HL-60 (cell line): ENCODE data around the gene MARCHF10.

Source experiments
- DNase-seq, 2 experiments: peaks; one replicate each; pipeline ENCODE4 v3.0.0-alpha.2; 2010 to 2020; ENCODE audit warnings: low read depth in 1 of 2, low spot score in 1 of 2
- H3K27ac ChIP-seq: fragments of 250-450 bp; sonication (Bioruptor Pico); replicated peaks from 2 replicates; pipeline ENCODE4 v1.5.1; 2020; ENCODE audit warnings: mild to moderate bottlenecking, moderate library complexity
- H3K27me3 ChIP-seq: fragments of 250-450 bp; sonication (Bioruptor Pico); 2 replicates; pipeline ENCODE4 v1.5.1; 2021; ENCODE audit warnings: mild to moderate bottlenecking, moderate library complexity; ENCODE audit not compliant: insufficient read depth, poor library complexity, severe bottlenecking
- H3K4me3 ChIP-seq: replicated peaks from 2 replicates; pipeline ENCODE4 v1.5.1; 2011; ENCODE audit warnings: mild to moderate bottlenecking, control low read depth, low read length; ENCODE audit not compliant: insufficient read depth
- GABPA ChIP-seq: IDR thresholded peaks from 2 replicates; pipeline ENCODE4 v1.6.1; 2012; ENCODE audit warnings: low read depth
- POLR2AphosphoS5 ChIP-seq: IDR thresholded peaks from 2 replicates; pipeline ENCODE4 v1.6.1; 2012; ENCODE audit warnings: low read depth
- SPI1 ChIP-seq: IDR thresholded peaks from 2 replicates; pipeline ENCODE4 v1.6.1; 2012; ENCODE audit warnings: low read depth, mild to moderate bottlenecking, borderline replicate concordance
- TF ChIP-seq, protein P1 (sequence below): IDR thresholded peaks from 2 replicates; pipeline ENCODE4 v1.6.1; 2012; ENCODE audit warnings: low read depth; ENCODE audit not compliant: insufficient replicate concordance
- TF ChIP-seq, protein P2 (sequence below): IDR thresholded peaks from one replicate; pipeline ENCODE4 v1.5.1; 2011; ENCODE audit warnings: low read length, control low read depth, inconsistent platforms; ENCODE audit not compliant: insufficient read depth

MARCHF10 gene

DNA sequence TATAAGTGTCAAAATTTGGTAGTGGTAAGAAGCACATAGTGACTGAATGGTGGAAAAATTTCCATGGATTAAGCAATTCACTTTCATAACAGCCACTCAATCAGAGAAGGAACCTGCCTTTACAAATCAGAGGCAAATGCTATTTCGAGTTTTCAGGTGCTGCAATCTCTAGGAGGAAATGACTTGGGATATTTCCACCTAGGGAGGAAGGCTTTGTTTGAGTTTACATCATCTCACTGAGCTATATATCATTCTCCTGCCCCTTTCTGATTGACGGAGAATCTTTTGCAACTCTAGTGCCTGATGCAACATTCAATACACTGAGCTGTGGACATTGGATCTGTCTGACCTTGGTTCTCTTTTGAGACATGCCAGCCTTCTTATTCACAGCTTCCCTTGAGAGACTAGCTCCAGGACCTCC lies 26.3 kb downstream of the MARCHF10 start:
- Histone ChIP-seq H3K27me3 (no peaks in the 10 kb centered on the region), H3K4me3 (no peak overlapping the region), H3K27ac (no peak overlapping the region)
- peak; percentile 41 to 48 for DNase-seq
- TF ChIP-seq SPI1 (no peak), GABPA (no peak), POLR2AphosphoS5 (no peak)
- TF ChIP-seq, protein P1, sequence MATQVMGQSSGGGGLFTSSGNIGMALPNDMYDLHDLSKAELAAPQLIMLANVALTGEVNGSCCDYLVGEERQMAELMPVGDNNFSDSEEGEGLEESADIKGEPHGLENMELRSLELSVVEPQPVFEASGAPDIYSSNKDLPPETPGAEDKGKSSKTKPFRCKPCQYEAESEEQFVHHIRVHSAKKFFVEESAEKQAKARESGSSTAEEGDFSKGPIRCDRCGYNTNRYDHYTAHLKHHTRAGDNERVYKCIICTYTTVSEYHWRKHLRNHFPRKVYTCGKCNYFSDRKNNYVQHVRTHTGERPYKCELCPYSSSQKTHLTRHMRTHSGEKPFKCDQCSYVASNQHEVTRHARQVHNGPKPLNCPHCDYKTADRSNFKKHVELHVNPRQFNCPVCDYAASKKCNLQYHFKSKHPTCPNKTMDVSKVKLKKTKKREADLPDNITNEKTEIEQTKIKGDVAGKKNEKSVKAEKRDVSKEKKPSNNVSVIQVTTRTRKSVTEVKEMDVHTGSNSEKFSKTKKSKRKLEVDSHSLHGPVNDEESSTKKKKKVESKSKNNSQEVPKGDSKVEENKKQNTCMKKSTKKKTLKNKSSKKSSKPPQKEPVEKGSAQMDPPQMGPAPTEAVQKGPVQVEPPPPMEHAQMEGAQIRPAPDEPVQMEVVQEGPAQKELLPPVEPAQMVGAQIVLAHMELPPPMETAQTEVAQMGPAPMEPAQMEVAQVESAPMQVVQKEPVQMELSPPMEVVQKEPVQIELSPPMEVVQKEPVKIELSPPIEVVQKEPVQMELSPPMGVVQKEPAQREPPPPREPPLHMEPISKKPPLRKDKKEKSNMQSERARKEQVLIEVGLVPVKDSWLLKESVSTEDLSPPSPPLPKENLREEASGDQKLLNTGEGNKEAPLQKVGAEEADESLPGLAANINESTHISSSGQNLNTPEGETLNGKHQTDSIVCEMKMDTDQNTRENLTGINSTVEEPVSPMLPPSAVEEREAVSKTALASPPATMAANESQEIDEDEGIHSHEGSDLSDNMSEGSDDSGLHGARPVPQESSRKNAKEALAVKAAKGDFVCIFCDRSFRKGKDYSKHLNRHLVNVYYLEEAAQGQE = no peak
- TF ChIP-seq, protein P2, sequence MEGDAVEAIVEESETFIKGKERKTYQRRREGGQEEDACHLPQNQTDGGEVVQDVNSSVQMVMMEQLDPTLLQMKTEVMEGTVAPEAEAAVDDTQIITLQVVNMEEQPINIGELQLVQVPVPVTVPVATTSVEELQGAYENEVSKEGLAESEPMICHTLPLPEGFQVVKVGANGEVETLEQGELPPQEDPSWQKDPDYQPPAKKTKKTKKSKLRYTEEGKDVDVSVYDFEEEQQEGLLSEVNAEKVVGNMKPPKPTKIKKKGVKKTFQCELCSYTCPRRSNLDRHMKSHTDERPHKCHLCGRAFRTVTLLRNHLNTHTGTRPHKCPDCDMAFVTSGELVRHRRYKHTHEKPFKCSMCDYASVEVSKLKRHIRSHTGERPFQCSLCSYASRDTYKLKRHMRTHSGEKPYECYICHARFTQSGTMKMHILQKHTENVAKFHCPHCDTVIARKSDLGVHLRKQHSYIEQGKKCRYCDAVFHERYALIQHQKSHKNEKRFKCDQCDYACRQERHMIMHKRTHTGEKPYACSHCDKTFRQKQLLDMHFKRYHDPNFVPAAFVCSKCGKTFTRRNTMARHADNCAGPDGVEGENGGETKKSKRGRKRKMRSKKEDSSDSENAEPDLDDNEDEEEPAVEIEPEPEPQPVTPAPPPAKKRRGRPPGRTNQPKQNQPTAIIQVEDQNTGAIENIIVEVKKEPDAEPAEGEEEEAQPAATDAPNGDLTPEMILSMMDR = no peak

DNA sequence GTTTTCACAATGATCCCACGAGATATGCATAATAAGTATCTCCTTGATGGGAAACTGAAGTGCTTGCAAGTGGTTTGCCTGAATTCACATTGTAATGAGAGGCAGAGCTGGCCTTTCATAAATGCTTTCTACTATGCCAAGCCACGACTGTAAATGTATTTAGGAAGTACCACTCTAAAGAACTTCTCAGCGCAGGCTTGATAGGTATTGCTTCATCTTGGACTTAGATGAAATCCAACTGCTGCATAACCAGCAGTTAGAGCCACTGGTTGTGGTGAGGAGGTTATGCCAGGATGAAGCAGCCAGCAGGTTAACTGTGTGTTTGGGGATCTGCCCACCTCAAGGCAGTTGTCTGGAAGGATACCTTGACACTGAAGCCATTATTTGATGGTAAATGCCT lies 26.8 kb downstream of the MARCHF10 start:
- Histone ChIP-seq H3K27me3 (no peaks in the 10 kb centered on the region), H3K4me3 (no peak overlapping the region), H3K27ac (no peak overlapping the region)
- DNase-seq = peak; percentile 48 to 58
- no peak; the same call in 1 of the 2 replicates for TF ChIP-seq SPI1
- TF ChIP-seq, protein P1 = no peak
- TF ChIP-seq, protein P2 = no peak
- TF ChIP-seq GABPA = no peak
- no peak for TF ChIP-seq POLR2AphosphoS5

DNA sequence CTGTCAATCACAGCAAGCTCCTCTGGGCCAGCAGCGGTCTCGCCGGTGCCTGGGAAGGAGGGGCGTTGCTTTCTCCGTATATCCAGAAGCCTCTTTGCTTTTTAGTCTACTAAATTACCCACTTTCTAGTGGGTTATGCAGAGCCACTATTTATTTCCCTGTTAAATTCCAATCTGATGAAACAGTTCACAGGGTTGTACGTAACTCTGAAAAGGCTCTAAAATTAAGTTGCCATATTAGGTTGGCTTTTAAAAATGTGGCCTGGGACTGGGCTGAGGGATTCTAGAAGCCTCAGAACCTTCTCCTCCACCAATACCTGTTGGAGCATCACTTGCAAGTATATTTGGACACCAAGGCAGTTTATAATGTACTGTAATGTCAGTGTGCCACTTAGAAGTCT lies 27.2 kb downstream of the MARCHF10 start:
- TF ChIP-seq, protein P2 = no peak
- no peak for TF ChIP-seq SPI1
- TF ChIP-seq, protein P1 = no peak
- H3K27me3 ChIP-seq = no peaks in the 10 kb centered on the region
- no peak for DNase-seq
- no peak overlapping the region for H3K4me3 ChIP-seq
- H3K27ac ChIP-seq = no peak overlapping the region
